Measurements from ENCODE around the gene C1QTNF6. TPM values are rescaled to one million over a fixed set of nuclear protein-coding genes. Genes with fewer than 3 reads are reported as not detected.

C1QTNF6 gene
- total RNA-seq, 4 donors from 2014 or later = 0.69 to 1.6 (median 1.1) TPM

- Histone ChIP-seq H3K4me1 (peaks cover 0 to 26% (median 10%) of the 10 kb centered on the region in 3 donors), H3K9me3 (no peaks in the 10 kb centered on the region), H3K27ac (no peak overlapping the region), H3K36me3 (no peaks in the 10 kb centered on the region), H3K4me3 (no peak overlapping the region), H3K27me3 (peaks cover 34% of the 10 kb centered on the region)
- TF ChIP-seq POLR2A (IDR thresholded peaks at IDR 0.05) (no peak), EP300 (IDR thresholded peaks at IDR 0.05) (no peak), POLR2AphosphoS5 (IDR thresholded peaks at IDR 0.05) (no peak), CTCF (IDR thresholded peaks at IDR 0.05) (no peak)
- 29 to 100% methylated on average over 1 to 2 of the region's 5 CpGs for WGBS, 2 donors (ENCODE audit: low coverage in 1 of 2)
- ATAC-seq = no peak
Observed at GRCh38 chr22:37164505-37164887, 23.6 kb downstream of the C1QTNF6 start.

DNA sequence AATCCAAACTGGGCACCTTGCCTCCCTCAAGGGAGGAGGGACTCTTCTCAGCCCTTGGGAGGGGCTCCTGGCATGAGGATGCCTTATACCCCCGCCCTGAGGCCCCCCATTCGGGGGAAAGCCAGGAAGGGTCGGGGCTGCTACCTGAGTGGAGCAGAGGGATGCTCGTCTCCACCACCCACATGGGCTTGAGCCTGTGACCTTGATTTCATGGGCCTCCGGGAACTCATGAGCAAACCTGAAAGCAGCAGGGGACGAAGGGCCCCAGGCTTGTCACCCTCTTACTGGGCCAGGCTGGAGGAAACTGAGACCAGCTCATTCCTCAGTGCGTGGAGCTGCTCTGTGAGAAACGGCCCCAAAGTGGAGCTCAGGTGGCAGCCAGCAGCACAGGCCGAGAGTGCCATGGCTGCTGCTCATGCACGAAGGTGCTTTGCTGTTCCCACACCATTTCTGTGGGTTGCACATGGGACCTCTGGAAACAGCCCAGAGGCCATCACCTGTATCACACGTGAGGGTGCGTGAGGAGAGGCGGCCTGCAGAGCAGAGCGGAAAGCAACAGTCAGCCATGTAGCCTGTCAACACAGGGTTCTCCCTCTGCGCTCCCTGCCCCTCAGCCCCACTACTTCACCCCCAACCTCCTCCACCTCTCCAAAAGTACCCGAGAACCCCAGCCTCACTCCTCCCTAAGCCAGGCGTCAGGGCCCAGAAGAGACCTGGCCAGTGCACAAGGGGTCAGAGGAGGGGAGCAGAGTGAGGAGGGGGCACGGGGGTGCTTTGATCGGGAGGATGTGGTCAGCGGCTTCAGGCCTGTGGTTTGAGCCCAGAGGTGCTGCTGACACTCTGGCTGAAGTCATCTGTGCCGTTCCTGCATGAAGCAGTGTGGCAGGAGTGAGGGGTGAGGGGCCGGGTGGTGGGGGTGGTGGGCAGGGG, 24.2 kb downstream of the C1QTNF6 start:
- ATAC-seq = no peak
- WGBS, 2 donors (ENCODE audit: low coverage in 1 of 2) = 60% methylated on average over 2 of the region's 22 CpGs; no CpG with 5 or more reads in 1 of the 2 donors
- peaks cover 38% of the 10 kb centered on the region for H3K27me3 ChIP-seq
- H3K27ac ChIP-seq = no peak overlapping the region
- no peak for TF ChIP-seq POLR2A (IDR thresholded peaks at IDR 0.05)
- H3K4me1 ChIP-seq = peaks cover 0 to 26% (median 10%) of the 10 kb centered on the region in 3 donors
- H3K36me3 ChIP-seq = no peaks in the 10 kb centered on the region
- H3K9me3 ChIP-seq = no peaks in the 10 kb centered on the region
- H3K4me3 ChIP-seq = no peak overlapping the region

- TF ChIP-seq POLR2A (IDR thresholded peaks at IDR 0.05) (no peak), CTCF (IDR thresholded peaks at IDR 0.05) (no peak), POLR2AphosphoS5 (IDR thresholded peaks at IDR 0.05) (no peak), EP300 (IDR thresholded peaks at IDR 0.05) (no peak)
- Histone ChIP-seq H3K4me1 (peaks cover 0 to 19% (median 8%) of the 10 kb centered on the region in 3 donors), H3K27me3 (peaks cover 45% of the 10 kb centered on the region), H3K36me3 (no peaks in the 10 kb centered on the region), H3K4me3 (no peak overlapping the region), H3K27ac (no peak overlapping the region), H3K9me3 (no peaks in the 10 kb centered on the region)
- no peak for ATAC-seq
- no CpG with 5 or more reads among the region's 5 CpGs for WGBS, 2 donors (ENCODE audit: low coverage in 1 of 2)
Observed at GRCh38 chr22:37163096-37163489, 25.0 kb downstream of the C1QTNF6 start.

- ATAC-seq = no peak
Observed at GRCh38 chr22:37162221-37163095, 25.6 kb downstream of the C1QTNF6 start.

DNA sequence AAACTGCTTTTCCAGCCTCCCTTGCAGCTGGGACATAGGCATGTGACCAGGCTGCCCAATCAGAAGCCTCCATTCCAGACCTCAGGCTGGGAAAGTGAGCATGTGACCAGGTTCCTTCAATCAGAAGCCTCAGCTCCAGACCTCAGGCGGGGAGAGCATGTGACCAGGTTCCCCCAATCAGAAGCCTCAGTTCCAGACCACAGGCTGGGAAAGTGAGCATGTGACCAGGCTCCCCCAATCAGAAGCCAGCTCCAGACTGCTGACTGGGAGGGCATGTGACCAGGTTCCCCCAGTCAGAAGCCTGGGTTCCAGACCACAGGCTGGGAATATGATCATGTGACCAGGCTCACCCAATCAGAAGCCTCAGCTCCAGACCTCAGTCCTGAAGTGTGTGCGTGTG, 26.6 kb downstream of the C1QTNF6 start:
- no peak overlapping the region for H3K4me3 ChIP-seq
- ATAC-seq = no peak
- H3K27me3 ChIP-seq = peaks cover 61% of the 10 kb centered on the region
- H3K4me1 ChIP-seq = peaks cover 0 to 3% (median 0%) of the 10 kb centered on the region in 3 donors
- H3K36me3 ChIP-seq = no peaks in the 10 kb centered on the region
- no peak overlapping the region for H3K27ac ChIP-seq
- TF ChIP-seq EP300 (IDR thresholded peaks at IDR 0.05) = no peak
- H3K9me3 ChIP-seq = no peaks in the 10 kb centered on the region
- WGBS, 2 donors (ENCODE audit: low coverage in 1 of 2) = no CpG with 5 or more reads among the region's 2 CpGs

More at GRCh38 chr22:37162221-37163095, 25.6 kb downstream of the C1QTNF6 start:
- Histone ChIP-seq H3K4me3 (no peak overlapping the region), H3K36me3 (no peaks in the 10 kb centered on the region), H3K27ac (no peak overlapping the region), H3K27me3 (peaks cover 51% of the 10 kb centered on the region), H3K4me1 (peaks cover 0 to 13% (median 4%) of the 10 kb centered on the region in 3 donors), H3K9me3 (no peaks in the 10 kb centered on the region)
- TF ChIP-seq POLR2A (IDR thresholded peaks at IDR 0.05) = no peak
- no peak for TF ChIP-seq POLR2AphosphoS5 (IDR thresholded peaks at IDR 0.05)
- TF ChIP-seq EP300 (IDR thresholded peaks at IDR 0.05) = no peak
- WGBS, 2 donors (ENCODE audit: low coverage in 1 of 2) = 52 to 62% methylated on average over 4 to 6 of the region's 11 CpGs

GRCh38 chr22:37160027-37160426, 28.0 kb downstream of the C1QTNF6 start:
- H3K4me3 ChIP-seq = no peak overlapping the region
- H3K4me1 ChIP-seq = no peaks in the 10 kb centered on the region
- no peak overlapping the region for H3K27ac ChIP-seq
- WGBS, 2 donors (ENCODE audit: low coverage in 1 of 2) = 26% methylated on average over 5 of the region's 6 CpGs; no CpG with 5 or more reads in 1 of the 2 donors
- ATAC-seq = no peak
- peaks cover 71% of the 10 kb centered on the region for H3K27me3 ChIP-seq
- no peaks in the 10 kb centered on the region for H3K9me3 ChIP-seq
- H3K36me3 ChIP-seq = no peaks in the 10 kb centered on the region
- TF ChIP-seq EP300 (IDR thresholded peaks at IDR 0.05) = no peak
- TF ChIP-seq POLR2AphosphoS5 (IDR thresholded peaks at IDR 0.05) = no peak
- no peak for TF ChIP-seq POLR2A (IDR thresholded peaks at IDR 0.05)
- no peak for TF ChIP-seq CTCF (IDR thresholded peaks at IDR 0.05)
